K562 (cell line): ENCODE measurements around the gene CDKN2B-AS1. TPM values are rescaled to one million over a fixed set of nuclear protein-coding genes. Genes with fewer than 3 reads are reported as not detected.

Experiments used
- ATAC-seq: fragments of 200-7000 bp; cut with Tn5 transposase; 3 replicates; pipeline ENCODE4 v1.9.1; 2020; ENCODE audit warnings: moderate library complexity
- BruUV-seq: library from RNA; stranded (reverse); fragments of 400-500 nt; replicated peaks from 2 replicates; lab custom pipeline; 2021; lab: Mats Ljungman, UMichigan
- CTCF ChIA-PET: fragments of 300-600 bp; formaldehyde crosslinking; extraction: SDS; loops from one replicate; lab custom pipeline; 2021; ENCODE audit warnings: low intra/inter-chr PET ratio; lab: Yijun Ruan, JAX
- POLR2A ChIA-PET: fragments of 300-600, 350-650 bp; sonication (Branson Sonifier 250); formaldehyde crosslinking; extraction: SDS; loops from one replicate; lab custom pipeline; 2021; ENCODE audit warnings: antibody characterized with exemption, inconsistent platforms; lab: Yijun Ruan, JAX
- DNase-seq, 4 experiments: peaks; one replicate each; pipeline versions ENCODE4 v3.0.0 to v3.0.0-alpha.2; 2011 to 2018; ENCODE audit warnings: low spot score in 3 of 4, mixed read lengths in 3 of 4; ENCODE audit errors: extremely low read depth in 1 of 4
- FAIRE-seq: peaks from 2 replicates; lab custom pipeline; 2011; peaks lifted over from hg19 to GRCh38; lab: Jason Lieb, UNC
- H2AFZ ChIP-seq: 2 replicates; pipeline ENCODE4 v1.6.0; 2011; ENCODE audit warnings: low read depth, low read length, control low read depth, inconsistent platforms
- H3K27ac ChIP-seq: fragments of 200-600 bp; 3 replicates; pipeline ENCODE4 v1.8.0; 2011; ENCODE audit warnings: low read depth, mild to moderate bottlenecking, control low read depth, inconsistent platforms, low read length, moderate library complexity, mixed read lengths; ENCODE audit errors: extremely low read depth
- H3K27me3 ChIP-seq, 2 experiments: fragments of 300-600 bp in 1 of 2; 2 replicates in 1 of 2; 3 replicates in 1 of 2; pipeline versions ENCODE4 v1.6.0 to v1.8.0; 2011; ENCODE audit warnings: inconsistent platforms in 2 of 2, low read length in 2 of 2, mild to moderate bottlenecking in 1 of 2, mixed read lengths in 1 of 2, moderate library complexity in 1 of 2; ENCODE audit not compliant: control insufficient read depth in 2 of 2, insufficient read depth in 2 of 2
- H3K36me3 ChIP-seq: fragments of 300-600 bp; 3 replicates; pipeline ENCODE4 v1.8.0; 2011; ENCODE audit warnings: mild to moderate bottlenecking, low read length, inconsistent platforms; ENCODE audit not compliant: control insufficient read depth, insufficient read depth
- H3K4me1 ChIP-seq, 2 experiments: fragments of 200-600 bp in 1 of 2; replicated peaks in 1 of 2; 2 replicates in 1 of 2; 3 replicates in 1 of 2; pipeline versions ENCODE4 v1.5.1 to v1.8.0; 2011; ENCODE audit warnings: inconsistent platforms in 2 of 2, low read length in 2 of 2, mild to moderate bottlenecking in 1 of 2, mixed read lengths in 1 of 2, moderate library complexity in 1 of 2; ENCODE audit not compliant: control insufficient read depth in 2 of 2, insufficient read depth in 2 of 2
- H3K4me2 ChIP-seq: 2 replicates; pipeline ENCODE4 v1.6.1; 2011; ENCODE audit warnings: low read length, control low read depth, inconsistent platforms, mixed read lengths; ENCODE audit not compliant: insufficient read depth
- H3K4me3 ChIP-seq: fragments of 200-600 bp; sonication (generic), shearing (Covaris generic); 2 replicates; pipeline ENCODE4 v1.5.1; 2016; ENCODE audit warnings: control low read depth, inconsistent platforms
- H3K79me2 ChIP-seq: fragments of 200-600 bp; 3 replicates; pipeline ENCODE4 v1.8.0; 2011; ENCODE audit warnings: low read length, inconsistent platforms; ENCODE audit not compliant: control insufficient read depth, insufficient read depth
- H3K9ac ChIP-seq, 2 experiments: 2 replicates each; pipeline versions ENCODE4 v1.6.0 to v1.6.1; 2011; ENCODE audit warnings: low read depth in 2 of 2, low read length in 2 of 2, control low read depth in 1 of 2, inconsistent platforms in 1 of 2, mild to moderate bottlenecking in 1 of 2, mixed read lengths in 1 of 2; ENCODE audit not compliant: insufficient read depth in 1 of 2
- H3K9me1 ChIP-seq: one replicate; pipeline ENCODE4 v1.6.0; 2011; ENCODE audit warnings: inconsistent platforms, mild to moderate bottlenecking, low read length, moderate library complexity; ENCODE audit not compliant: control insufficient read depth, insufficient read depth
- H3K9me3 ChIP-seq: replicated peaks from 2 replicates; pipeline ENCODE4 v1.5.1; 2011; ENCODE audit warnings: low read depth, low read length, inconsistent platforms; ENCODE audit not compliant: control insufficient read depth, insufficient read depth
- H4K20me1 ChIP-seq: replicated peaks from 2 replicates; pipeline ENCODE4 v1.6.1; 2011; ENCODE audit warnings: low read length, inconsistent platforms, mixed read lengths; ENCODE audit not compliant: control insufficient read depth, insufficient read depth
- BDP1 ChIP-seq: IDR thresholded peaks from 3 replicates; pipeline ENCODE4 v1.6.1; 2011; ENCODE audit not compliant: insufficient read length, insufficient read depth
- CHAMP1 ChIP-seq: fragments of 450-650 bp; IDR thresholded peaks from 2 replicates; pipeline ENCODE4 v1.6.1; 2016; ENCODE audit warnings: mild to moderate bottlenecking
- HDAC1 ChIP-seq, 2 experiments: fragments of 450-650 bp; IDR thresholded peaks; 2 replicates each; pipeline ENCODE4 v1.6.1; 2016 to 2017; ENCODE audit warnings: inconsistent platforms in 1 of 2, mild to moderate bottlenecking in 1 of 2, moderate library complexity in 1 of 2
- HIVEP1 ChIP-seq: fragments of 250-450 bp; sonication (Bioruptor Pico); IDR thresholded peaks from 2 replicates; pipeline ENCODE4 v1.4.0; 2020; ENCODE audit warnings: mild to moderate bottlenecking
- KDM4B ChIP-seq, 2 experiments: fragments of 450-650 bp in 1 of 2; sonication (generic) in 1 of 2; IDR thresholded peaks; 2 replicates each; pipeline ENCODE4 v1.6.1; 2016 to 2017; ENCODE audit warnings: borderline replicate concordance in 2 of 2, antibody characterized with exemption in 1 of 2, low read depth in 1 of 2, mild to moderate bottlenecking in 1 of 2
- NCOA4 ChIP-seq: fragments of 450-650 bp; IDR thresholded peaks from 2 replicates; pipeline ENCODE4 v1.6.1; 2018; ENCODE audit warnings: mild to moderate bottlenecking; ENCODE audit not compliant: partially characterized antibody
- NFE2 ChIP-seq: IDR thresholded peaks from 2 replicates; pipeline ENCODE4 v1.6.1; 2014; ENCODE audit warnings: antibody characterized with exemption, low read depth
- POLR3A ChIP-seq: IDR thresholded peaks from 2 replicates; pipeline ENCODE4 v1.6.1; 2011; ENCODE audit warnings: borderline replicate concordance, mild to moderate bottlenecking, moderate library complexity; ENCODE audit not compliant: insufficient read length, insufficient read depth; ENCODE audit errors: extremely low read depth
- RCOR1 ChIP-seq, 2 experiments: IDR thresholded peaks; 2 replicates each; pipeline ENCODE4 v1.6.1; 2012; ENCODE audit warnings: low read depth in 2 of 2, low read length in 2 of 2, borderline replicate concordance in 1 of 2, improper control_type of control experiment in 1 of 2
- ZBTB12 ChIP-seq: fragments of 250-450 bp; sonication (Bioruptor Pico); IDR thresholded peaks from 2 replicates; pipeline ENCODE4 v1.4.0; 2020
- ZNF134 ChIP-seq: fragments of 250-450 bp; sonication (Bioruptor Pico); conservative IDR thresholded peaks from 2 replicates; pipeline ENCODE4 v1.4.0; 2020
- ZNF436 ChIP-seq: fragments of 250-450, 450-650 bp; sonication (Bioruptor Pico); formaldehyde crosslinking; IDR thresholded peaks from 2 replicates; pipeline ENCODE4 v1.7.0; 2020; ENCODE audit warnings: mild to moderate bottlenecking
- ZNF655 ChIP-seq: fragments of 250-450 bp; sonication (Bioruptor Pico); IDR thresholded peaks from 2 replicates; pipeline ENCODE4 v1.5.0; 2021
- ZNF695 ChIP-seq: fragments of 450-650 bp; formaldehyde crosslinking; IDR thresholded peaks from 2 replicates; pipeline ENCODE4 v1.4.0; 2020; ENCODE audit warnings: mild to moderate bottlenecking, moderate library complexity
- WGBS: fragments of 100-300 bp; shearing (Covaris generic); methylation state at CpG from one replicate; pipeline ENCODE4 v1.1.6; 2016; ENCODE audit warnings: low coverage, mixed read lengths; ENCODE audit not compliant: insufficient coverage; ENCODE audit errors: missing lambda C conversion rate; 5-methylcytosine and 5-hydroxymethylcytosine counted together
- in situ Hi-C: fragments of 300-500 bp; cut with MboI; formaldehyde crosslinking; loops from 4 replicates; pipeline ENCODE4 v1.15.0; 2018; ENCODE audit warnings: inconsistent platforms, mixed read lengths
- intact Hi-C: fragments of 100-400 bp; cut with micrococcal nuclease; formaldehyde crosslinking; loops from 2 replicates; pipeline ENCODE4 v1.14.2; 2022
- polyA plus RNA-seq, 8 experiments: library from polyadenylated mRNA; depleted of rRNA in 4 of 8; stranded (reverse) in 5 of 8; unstranded in 3 of 8; fragments of >200 nt; fragmentation: Nextera tagmentation in 2 of 8; fragmentation: Illumina TruSeq in 1 of 8; extraction: Ambion mirVana in 2 of 8; extraction: Trizol in 1 of 8; gene quantifications; 2 replicates each; pipeline versions ENCODE4 v1.2.1 to v1.2.3, GENCODE V29; 2011 to 2014; ENCODE audit warnings: inconsistent platforms in 1 of 8, missing spikeins in 1 of 8
- total RNA-seq, 7 experiments: library from RNA; depleted of rRNA in 6 of 7; stranded (reverse); fragments of >200 nt in 6 of 7; fragmentation: Illumina TruSeq in 2 of 7; extraction: Trizol in 2 of 7; gene quantifications; 2 replicates each; pipeline versions ENCODE4 v1.2.1 to v1.2.3, GENCODE V29; 2011 to 2021; ENCODE audit warnings: low replicate concordance in 1 of 7

The CDKN2B-AS1 gene
- total and polyA plus RNA-seq, 9 of the 15 experiments (the other 6 are each of a cell fraction or from before 2014, with no cell fraction given) = not detected

- TF ChIP-seq RCOR1 (IDR thresholded peaks at IDR 0.05; ENCODE audit: borderline replicate concordance in 1 of 2, low read depth in 2 of 2, low read length in 2 of 2) = no peak
- TF ChIP-seq CHAMP1 = no peak
- TF ChIP-seq ZNF436 = no peak
- no peak for TF ChIP-seq NFE2
- TF ChIP-seq BDP1 = no peak
Observed at GRCh38 chr9:22118810-22119521, 124.4 kb downstream of the CDKN2B-AS1 start (continued).

- no peak for DNase-seq
- no peak for TF ChIP-seq ZBTB12 (CRISPR knock-in tag)
- TF ChIP-seq ZNF134 (CRISPR knock-in tag) = no peak
- TF ChIP-seq NFE2 = no peak
- TF ChIP-seq ZNF695 (CRISPR knock-in tag) = no peak
- no peak for TF ChIP-seq ZNF655 (CRISPR knock-in tag)
- TF ChIP-seq KDM4B (IDR thresholded peaks at IDR 0.05; ENCODE audit: borderline replicate concordance in 2 of 2, low read depth in 1 of 2) = no peak
- TF ChIP-seq HDAC1 (IDR thresholded peaks at IDR 0.05) = no peak
- no peak for TF ChIP-seq POLR3A
- no peak for TF ChIP-seq NCOA4
- TF ChIP-seq HIVEP1 = no peak
Observed at GRCh38 chr9:22119522-22120158, 125.0 kb downstream of the CDKN2B-AS1 start.

More at GRCh38 chr9:22119522-22120158, 125.0 kb downstream of the CDKN2B-AS1 start:
- H2AFZ ChIP-seq = no peak overlapping the region
- BruUV-seq = no TSS peak
- POLR2A ChIA-PET = no interaction called here
- intact Hi-C loops (no loop called here), in situ Hi-C loops (no loop called here)
- H3K27me3 ChIP-seq = no peaks in the 10 kb centered on the region
- ATAC-seq (no peak), FAIRE-seq (no peak)
- H3K4me1 ChIP-seq = no peaks in the 10 kb centered on the region
- no peaks in the 10 kb centered on the region for H3K9me1 ChIP-seq
- no peak overlapping the region for H3K9ac ChIP-seq
- H3K4me2 ChIP-seq = no peak overlapping the region
- no peaks in the 10 kb centered on the region for H3K79me2 ChIP-seq
- no peaks in the 10 kb centered on the region for H4K20me1 ChIP-seq
- H3K4me3 ChIP-seq = no peak overlapping the region
- CTCF ChIA-PET = no interaction called here
- WGBS = no CpG with 5 or more reads among the region's 3 CpGs
- no peaks in the 10 kb centered on the region for H3K9me3 ChIP-seq
- no peak overlapping the region for H3K27ac ChIP-seq
- no peaks in the 10 kb centered on the region for H3K36me3 ChIP-seq
